IMR-90 (cell line): Measurements from ENCODE around the gene KRTAP5-6. TPM values are rescaled to one million over a fixed set of nuclear protein-coding genes. Genes with fewer than 3 reads are reported as not detected.

Experiments used
- polyA plus RNA-seq, 3 experiments: library from polyadenylated mRNA; depleted of rRNA; stranded (reverse); fragments of >200 nt; gene quantifications; 2 replicates each; pipeline ENCODE4 v1.2.3, GENCODE V29; 2012; ENCODE audit warnings: low replicate concordance in 1 of 3
- total RNA-seq: library from RNA; depleted of rRNA; stranded (reverse); fragments of >200 nt; gene quantifications from 2 replicates; pipeline ENCODE4 v1.2.3, GENCODE V29; 2012; rRNA removed

Gene KRTAP5-6
- total and polyA plus RNA-seq, 2 of the 4 experiments (the other 2 are of a cell fraction): not detected

Other genes starting within 250 kb of the KRTAP5-6 start
- 21.4 and 23.7 TPM in 2 replicates for gene MOB2, start 210.4 kb upstream of the KRTAP5-6 start, total RNA-seq
- 36.2 and 40.7 TPM in 2 replicates for gene MOB2, start 210.4 kb upstream of the KRTAP5-6 start, polyA plus RNA-seq (2012; rRNA removed)
- gene DUSP8, start 124.9 kb upstream of the KRTAP5-6 start, total RNA-seq: 0.28 and 0.72 TPM in 2 replicates
- 4.2 and 4.7 TPM in 2 replicates for gene DUSP8, start 124.9 kb upstream of the KRTAP5-6 start, polyA plus RNA-seq (2012; rRNA removed)
- gene KRTAP5-1, start 111.9 kb upstream of the KRTAP5-6 start, total RNA-seq: not detected in 2 replicates
- gene KRTAP5-1, start 111.9 kb upstream of the KRTAP5-6 start, polyA plus RNA-seq (2012; rRNA removed): not detected in 2 replicates
- gene KRTAP5-2, start 98.9 kb upstream of the KRTAP5-6 start, total RNA-seq: not detected in 2 replicates
- gene KRTAP5-2, start 98.9 kb upstream of the KRTAP5-6 start, polyA plus RNA-seq (2012; rRNA removed): not detected in 2 replicates
- not detected in 2 replicates for gene KRTAP5-3, start 88.7 kb upstream of the KRTAP5-6 start, total RNA-seq
- not detected in 2 replicates for gene KRTAP5-3, start 88.7 kb upstream of the KRTAP5-6 start, polyA plus RNA-seq (2012; rRNA removed)
- gene KRTAP5-4, start 75.1 kb upstream of the KRTAP5-6 start, total RNA-seq: not detected in 2 replicates
- not detected in 2 replicates for gene KRTAP5-4, start 75.1 kb upstream of the KRTAP5-6 start, polyA plus RNA-seq (2012; rRNA removed)
- not detected in 2 replicates for gene KRTAP5-5, start 67.4 kb upstream of the KRTAP5-6 start, total RNA-seq
- gene KRTAP5-5, start 67.4 kb upstream of the KRTAP5-6 start, polyA plus RNA-seq (2012; rRNA removed): not detected in 2 replicates
- gene IFITM10, start 53.4 kb downstream of the KRTAP5-6 start, total RNA-seq: under 0.01 and 0.18 TPM in 2 replicates
- gene IFITM10, start 53.4 kb downstream of the KRTAP5-6 start, polyA plus RNA-seq (2012; rRNA removed): 0.15 and 0.59 TPM in 2 replicates
- gene CTSD, start 66.7 kb downstream of the KRTAP5-6 start, total RNA-seq: 38.3 and 39.8 TPM in 2 replicates
- gene CTSD, start 66.7 kb downstream of the KRTAP5-6 start, polyA plus RNA-seq (2012; rRNA removed): 151 and 166 TPM in 2 replicates
- gene SYT8, start 137.8 kb downstream of the KRTAP5-6 start, total RNA-seq: not detected in 2 replicates
- not detected in 2 replicates for gene SYT8, start 137.8 kb downstream of the KRTAP5-6 start, polyA plus RNA-seq (2012; rRNA removed)
- gene TNNI2, start 141.8 kb downstream of the KRTAP5-6 start, total RNA-seq: not detected in 2 replicates
- not detected in 2 replicates for gene TNNI2, start 141.8 kb downstream of the KRTAP5-6 start, polyA plus RNA-seq (2012; rRNA removed)
- not detected in 2 replicates for gene LSP1, start 155.9 kb downstream of the KRTAP5-6 start, total RNA-seq
- 0.11 TPM in 1 of 2 replicates, not detected in the other for gene LSP1, start 155.9 kb downstream of the KRTAP5-6 start, polyA plus RNA-seq (2012; rRNA removed)
- not detected in 2 replicates for gene PRR33, start 194.7 kb downstream of the KRTAP5-6 start, total RNA-seq
- not detected in 2 replicates for gene PRR33, start 194.7 kb downstream of the KRTAP5-6 start, polyA plus RNA-seq (2012; rRNA removed)
- gene TNNT3, start 222.5 kb downstream of the KRTAP5-6 start, total RNA-seq: not detected in 2 replicates
- not detected in 2 replicates for gene TNNT3, start 222.5 kb downstream of the KRTAP5-6 start, polyA plus RNA-seq (2012; rRNA removed)